Astrocyte of the hippocampus (primary cell): ENCODE results near the gene ZC3H12C.
"Not testable (repeated sequence)": the region's sequence is repeated elsewhere in the genome, so short reads cannot be mapped to it uniquely, and the experiment has no call there.

Experiments used
- DNase-seq: peaks from one replicate; pipeline ENCODE4 v3.0.0; 2011; ENCODE audit warnings: low read depth, low spot score

The ZC3H12C gene

GRCh38 chr11:110179064-110179463, 85.9 kb downstream of the ZC3H12C start:
- no peak for DNase-seq

- peak; percentile 42 for DNase-seq
Measured at GRCh38 chr11:110182886-110183285, 89.7 kb downstream of the ZC3H12C start.

GRCh38 chr11:110184456-110184855, 91.3 kb downstream of the ZC3H12C start:
- peak; percentile 34 for DNase-seq

- DNase-seq = peak; percentile 79
Measured at GRCh38 chr11:110185121-110185591, 92.0 kb downstream of the ZC3H12C start.

- DNase-seq = no peak
Measured at GRCh38 chr11:110185599-110185998, 92.4 kb downstream of the ZC3H12C start.

GRCh38 chr11:110186456-110186855, 93.3 kb downstream of the ZC3H12C start:
- DNase-seq = no peak

GRCh38 chr11:110186867-110187266, 93.7 kb downstream of the ZC3H12C start:
- no peak for DNase-seq

GRCh38 chr11:110187731-110188130, 94.5 kb downstream of the ZC3H12C start:
- DNase-seq = no peak

- DNase-seq = no peak
Measured at GRCh38 chr11:110190885-110191284, 97.7 kb downstream of the ZC3H12C start.

- not testable (repeated sequence) for DNase-seq
Measured at GRCh38 chr11:110192604-110193282, 99.6 kb downstream of the ZC3H12C start.

GRCh38 chr11:110194211-110194766, 101.1 kb downstream of the ZC3H12C start:
- peak; percentile 82 for DNase-seq

GRCh38 chr11:110196241-110196754, 103.1 kb downstream of the ZC3H12C start:
- peak; percentile 70 for DNase-seq

GRCh38 chr11:110196884-110197420, 103.8 kb downstream of the ZC3H12C start:
- DNase-seq = no peak

GRCh38 chr11:110198031-110198729, 105.0 kb downstream of the ZC3H12C start:
- no peak for DNase-seq

- DNase-seq = no peak
Measured at GRCh38 chr11:110199184-110199981, 106.2 kb downstream of the ZC3H12C start.

GRCh38 chr11:110200241-110200640, 107.0 kb downstream of the ZC3H12C start:
- peak; percentile 69 for DNase-seq

- no peak for DNase-seq
Measured at GRCh38 chr11:110200836-110201235, 107.6 kb downstream of the ZC3H12C start.

GRCh38 chr11:110207123-110207522, 113.9 kb downstream of the ZC3H12C start:
- DNase-seq = no peak

- DNase-seq = not testable (repeated sequence)
Measured at GRCh38 chr11:110208678-110209312, 115.6 kb downstream of the ZC3H12C start.

GRCh38 chr11:110209313-110209694, 116.1 kb downstream of the ZC3H12C start:
- not testable (repeated sequence) for DNase-seq
